ENCODE data around the gene SLC26A1.

GRCh38 chr4:1039493-1040343 lies 46.5 kb upstream of the SLC26A1 start:
- no peak for TF ChIP-seq CTCF (conservative IDR thresholded peaks at IDR 0.05)
- TF ChIP-seq EZH2 (IDR thresholded peaks at IDR 0.05; ENCODE audit: low read depth): no peak
